GM19025 (cell line): ENCODE measurements around the gene KCNQ1.

ENCODE experiments used
- ATAC-seq: cut with Tn5 transposase; IDR thresholded peaks from one replicate; pipeline ENCODE4 v1.9.1; 2021; ENCODE audit warnings: mild to moderate bottlenecking, low read depth, moderate library complexity; ENCODE audit not compliant: unreplicated experiment

KCNQ1 gene

GRCh38 chr11:2542406-2542805, 97.6 kb downstream of the KCNQ1 start:
- ATAC-seq: no peak

GRCh38 chr11:2547806-2548205, 103.0 kb downstream of the KCNQ1 start:
- ATAC-seq: no peak

- ATAC-seq: no peak
Observed at GRCh38 chr11:2548596-2548995, 103.8 kb downstream of the KCNQ1 start.

- ATAC-seq: no peak
Observed at GRCh38 chr11:2549080-2549479, 104.3 kb downstream of the KCNQ1 start.

GRCh38 chr11:2549491-2549875, 104.7 kb downstream of the KCNQ1 start:
- no peak for ATAC-seq

GRCh38 chr11:2549876-2550605, 105.2 kb downstream of the KCNQ1 start:
- ATAC-seq: no peak

GRCh38 chr11:2550606-2550970, 105.8 kb downstream of the KCNQ1 start:
- no peak for ATAC-seq

GRCh38 chr11:2551131-2551530, 106.3 kb downstream of the KCNQ1 start:
- ATAC-seq: no peak

- ATAC-seq: no peak
Observed at GRCh38 chr11:2552210-2552609, 107.4 kb downstream of the KCNQ1 start.

- no peak for ATAC-seq
Observed at GRCh38 chr11:2553198-2553597, 108.4 kb downstream of the KCNQ1 start.

GRCh38 chr11:2553886-2554285, 109.1 kb downstream of the KCNQ1 start:
- ATAC-seq: no peak

- ATAC-seq: no peak
Observed at GRCh38 chr11:2554338-2555207, 109.8 kb downstream of the KCNQ1 start.

- no peak for ATAC-seq
Observed at GRCh38 chr11:2555336-2555735, 110.5 kb downstream of the KCNQ1 start.

GRCh38 chr11:2555891-2556290, 111.1 kb downstream of the KCNQ1 start:
- no peak for ATAC-seq

GRCh38 chr11:2557381-2557780, 112.6 kb downstream of the KCNQ1 start:
- no peak for ATAC-seq

- no peak for ATAC-seq
Observed at GRCh38 chr11:2558397-2558796, 113.6 kb downstream of the KCNQ1 start.

GRCh38 chr11:2558861-2559526, 114.2 kb downstream of the KCNQ1 start:
- no peak for ATAC-seq

- no peak for ATAC-seq
Observed at GRCh38 chr11:2559527-2560311, 114.9 kb downstream of the KCNQ1 start.

- ATAC-seq: no peak
Observed at GRCh38 chr11:2561696-2562581, 117.1 kb downstream of the KCNQ1 start.

- no peak for ATAC-seq
Observed at GRCh38 chr11:2562890-2563212, 118.0 kb downstream of the KCNQ1 start.
